ENCODE measurements around the gene UNKL. TPM values are rescaled to one million over a fixed set of nuclear protein-coding genes. Genes with fewer than 3 reads are reported as not detected.

The UNKL gene
- total and polyA plus RNA-seq, 12 donors = 10.1 to 174 (median 33.3) TPM

DNA sequence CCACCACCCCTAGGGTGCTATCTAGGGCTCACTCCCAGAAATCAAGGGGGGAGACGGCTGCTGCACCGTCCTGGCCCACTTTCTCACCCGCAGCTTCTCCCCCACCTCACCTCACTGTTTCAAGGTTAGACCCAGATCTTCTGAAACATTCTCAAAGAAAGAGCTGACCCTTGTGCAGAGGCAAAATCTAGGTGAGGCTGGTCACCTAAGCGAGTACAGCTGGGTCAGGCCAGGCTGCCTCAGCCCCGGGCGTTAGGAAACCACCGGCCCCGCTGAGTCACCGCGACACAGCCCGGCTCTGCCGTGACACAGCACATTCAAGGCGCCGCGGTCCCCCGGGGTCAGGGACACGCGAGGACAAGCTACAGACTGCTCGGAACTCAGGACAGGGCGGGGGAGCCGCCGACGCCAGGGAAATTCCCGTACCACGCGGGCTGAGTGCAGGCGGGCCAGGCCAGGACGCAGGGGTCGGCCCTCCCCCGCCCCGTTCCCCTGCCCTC lies 35.6 kb downstream of the UNKL start:
- 4 to 20% (median 12%) methylated on average over 1 to 31 of the region's 31 CpGs for WGBS, 4 donors
- H3K27me3 ChIP-seq = no peaks in the 10 kb centered on the region
- H3K27ac ChIP-seq = peak overlapping the region; percentile 89 to 98 (median 97)
- peak; percentile 94 to 99 (median 98) for DNase-seq
- H3K4me1 ChIP-seq (replicated peaks in 1 of 2) = peaks cover 12 to 22% of the 10 kb centered on the region in 2 donors
- H3K4me3 ChIP-seq = peak overlapping the region in 2 of 4 donors; percentile 24 to 56
- intact Hi-C loops (cut with DNase I) = no loop called here
- peak in 1 of 2 donors; percentile 53 for TF ChIP-seq POLR2A (IDR thresholded peaks at IDR 0.05)
- TF ChIP-seq, protein P1, sequence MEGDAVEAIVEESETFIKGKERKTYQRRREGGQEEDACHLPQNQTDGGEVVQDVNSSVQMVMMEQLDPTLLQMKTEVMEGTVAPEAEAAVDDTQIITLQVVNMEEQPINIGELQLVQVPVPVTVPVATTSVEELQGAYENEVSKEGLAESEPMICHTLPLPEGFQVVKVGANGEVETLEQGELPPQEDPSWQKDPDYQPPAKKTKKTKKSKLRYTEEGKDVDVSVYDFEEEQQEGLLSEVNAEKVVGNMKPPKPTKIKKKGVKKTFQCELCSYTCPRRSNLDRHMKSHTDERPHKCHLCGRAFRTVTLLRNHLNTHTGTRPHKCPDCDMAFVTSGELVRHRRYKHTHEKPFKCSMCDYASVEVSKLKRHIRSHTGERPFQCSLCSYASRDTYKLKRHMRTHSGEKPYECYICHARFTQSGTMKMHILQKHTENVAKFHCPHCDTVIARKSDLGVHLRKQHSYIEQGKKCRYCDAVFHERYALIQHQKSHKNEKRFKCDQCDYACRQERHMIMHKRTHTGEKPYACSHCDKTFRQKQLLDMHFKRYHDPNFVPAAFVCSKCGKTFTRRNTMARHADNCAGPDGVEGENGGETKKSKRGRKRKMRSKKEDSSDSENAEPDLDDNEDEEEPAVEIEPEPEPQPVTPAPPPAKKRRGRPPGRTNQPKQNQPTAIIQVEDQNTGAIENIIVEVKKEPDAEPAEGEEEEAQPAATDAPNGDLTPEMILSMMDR (IDR thresholded peaks at IDR 0.05) = no peak
- peaks cover 0 to 7% of the 10 kb centered on the region in 2 donors for H3K36me3 ChIP-seq (replicated peaks in 1 of 2)
- no peaks in the 10 kb centered on the region for H3K9me3 ChIP-seq (replicated peaks in 1 of 3)

DNA sequence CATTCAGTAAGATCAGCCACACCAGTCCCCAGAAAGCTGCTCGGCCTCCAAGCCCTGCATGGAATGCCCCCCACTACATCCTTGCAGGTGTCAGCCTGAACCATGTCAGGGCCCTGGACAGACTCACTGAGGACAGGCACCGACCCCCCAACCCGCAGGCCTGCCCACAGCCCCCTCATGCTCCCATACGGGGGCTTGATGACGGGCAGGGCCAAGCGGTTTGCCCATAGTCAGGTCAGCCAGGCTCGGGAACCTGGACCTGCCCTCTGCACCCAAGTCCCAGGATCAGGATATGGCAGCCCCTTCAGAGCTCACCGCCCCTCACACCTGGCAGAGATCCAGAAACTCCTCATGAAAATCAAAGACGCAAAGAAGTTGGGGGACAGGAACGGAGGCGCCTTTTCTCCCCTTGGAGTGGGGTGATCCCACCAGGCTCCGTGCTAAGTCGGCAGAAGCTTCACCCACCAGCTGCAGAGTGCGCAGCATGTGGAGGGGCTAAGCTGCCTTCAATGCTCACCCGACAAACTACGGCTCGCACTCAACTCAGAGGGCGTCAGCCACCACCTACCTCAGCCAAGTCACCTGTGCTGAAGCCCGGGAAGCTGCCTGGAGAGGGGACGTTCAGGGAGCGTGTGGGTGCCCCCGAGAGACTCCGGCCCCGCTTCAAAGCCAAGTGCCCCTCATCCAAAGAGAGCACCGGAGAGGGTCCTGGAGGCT lies 36.3 kb downstream of the UNKL start:
- H3K27me3 ChIP-seq = no peaks in the 10 kb centered on the region
- peak overlapping the region in 1 of 4 donors; percentile 56 for H3K4me3 ChIP-seq
- peaks cover 12 to 22% of the 10 kb centered on the region in 2 donors for H3K4me1 ChIP-seq (replicated peaks in 1 of 2)
- H3K36me3 ChIP-seq (replicated peaks in 1 of 2) = peaks cover 0 to 1% of the 10 kb centered on the region in 2 donors
- TF ChIP-seq, protein P1 (IDR thresholded peaks at IDR 0.05) = no peak
- TF ChIP-seq POLR2A (IDR thresholded peaks at IDR 0.05) = no peak
- 86 to 91% (median 88%) methylated on average over 6 to 25 of the region's 25 CpGs for WGBS, 4 donors
- H3K27ac ChIP-seq = peak overlapping the region in 4 of 5 donors; percentile 95 to 98 (median 97)
- H3K9me3 ChIP-seq (replicated peaks in 1 of 3) = no peaks in the 10 kb centered on the region
- peak in 1 of 7 donors; percentile 36 for DNase-seq
- intact Hi-C loops (cut with DNase I) = no loop called here

DNA sequence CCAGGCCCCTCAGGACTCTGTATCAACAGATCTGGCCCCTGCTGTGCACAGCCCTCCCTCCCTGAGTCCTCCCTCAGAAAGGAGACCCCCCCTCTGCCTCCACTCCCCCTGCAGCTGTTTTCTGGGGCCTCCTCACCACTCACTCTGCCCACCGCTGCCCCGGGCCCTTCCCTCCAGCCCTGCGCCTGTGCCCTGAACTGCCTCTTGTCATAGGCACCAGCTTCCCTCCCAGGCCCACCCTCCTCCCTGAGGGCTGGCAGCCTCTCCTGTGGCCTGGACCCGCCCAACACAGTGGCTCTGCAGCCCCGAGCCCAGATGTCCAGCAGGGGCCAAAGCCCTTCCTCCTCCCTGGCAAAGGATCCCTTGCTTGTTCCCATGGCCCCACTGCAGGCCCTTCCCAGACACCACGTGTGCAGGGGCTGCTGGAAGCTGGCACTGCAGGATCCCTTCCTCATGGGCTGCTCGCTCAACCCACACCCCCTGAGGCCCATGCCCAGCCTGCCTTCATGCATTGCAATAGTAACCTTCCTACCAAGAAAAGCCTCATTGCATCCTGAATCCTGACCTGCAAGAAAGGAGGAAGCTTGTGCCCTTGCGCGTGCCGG lies 37.0 kb downstream of the UNKL start:
- Histone ChIP-seq H3K4me1 (replicated peaks in 1 of 2) (peaks cover 12 to 22% of the 10 kb centered on the region in 2 donors), H3K4me3 (no peak overlapping the region), H3K36me3 (replicated peaks in 1 of 2) (no peaks in the 10 kb centered on the region), H3K27me3 (no peaks in the 10 kb centered on the region), H3K9me3 (replicated peaks in 1 of 3) (no peaks in the 10 kb centered on the region), H3K27ac (peak overlapping the region in 3 of 5 donors; percentile 97 to 98 (median 97))
- WGBS, 4 donors = 86 to 93% (median 90%) methylated on average over 4 to 10 of the region's 10 CpGs
- intact Hi-C loops (cut with DNase I) = no loop called here
- TF ChIP-seq, protein P1 (IDR thresholded peaks at IDR 0.05) = no peak
- TF ChIP-seq POLR2A (IDR thresholded peaks at IDR 0.05) = no peak
- DNase-seq = peak in 1 of 7 donors; percentile 42

DNA sequence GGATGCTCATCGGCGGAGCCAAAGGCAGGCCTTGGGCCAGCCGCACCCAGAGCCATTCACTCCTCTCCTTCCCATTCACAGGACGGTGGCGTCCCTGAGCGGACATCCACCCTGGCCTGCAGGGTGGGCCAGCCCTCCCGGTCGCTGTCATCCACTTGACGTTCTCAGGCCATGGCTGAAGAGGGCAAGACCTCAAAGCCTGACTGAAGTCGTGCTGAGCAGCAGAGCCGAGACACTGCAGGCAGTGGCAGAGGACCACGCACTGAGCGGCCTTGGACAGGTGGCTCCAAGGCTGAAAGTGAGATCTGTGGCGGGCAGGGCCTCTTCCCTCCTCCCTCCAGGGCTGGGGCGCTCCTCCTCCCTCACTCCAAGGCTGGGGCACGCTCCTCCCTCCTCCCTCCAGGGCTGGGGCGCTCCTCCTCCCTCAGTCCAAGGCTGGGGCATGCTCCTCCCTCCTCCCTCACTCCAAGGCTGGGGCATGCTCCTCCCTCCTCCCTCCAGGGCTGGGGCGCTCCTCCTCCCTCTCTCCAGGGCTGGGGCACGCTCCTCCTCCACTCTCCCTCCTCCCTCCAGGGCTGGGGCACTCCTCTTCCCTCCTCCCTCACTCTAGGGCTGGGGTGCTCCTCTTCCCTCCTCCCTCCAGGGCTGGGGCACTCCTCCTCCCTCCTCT lies 38.6 kb downstream of the UNKL start:
- peak; percentile 55 to 95 (median 84) for DNase-seq
- Histone ChIP-seq H3K36me3 (replicated peaks in 1 of 2) (peaks cover 0 to 5% of the 10 kb centered on the region in 2 donors), H3K27me3 (no peaks in the 10 kb centered on the region), H3K9me3 (replicated peaks in 1 of 3) (no peaks in the 10 kb centered on the region), H3K4me3 (no peak overlapping the region), H3K27ac (peak overlapping the region in 4 of 5 donors; percentile 51 to 81 (median 64)), H3K4me1 (replicated peaks in 1 of 2) (peaks cover 12 to 22% of the 10 kb centered on the region in 2 donors)
- TF ChIP-seq, protein P1 (IDR thresholded peaks at IDR 0.05) = no peak
- TF ChIP-seq POLR2A (IDR thresholded peaks at IDR 0.05) = no peak
- intact Hi-C loops (cut with DNase I) = no loop called here
- 51 to 58% (median 55%) methylated on average over 15 to 19 of the region's 19 CpGs for WGBS, 4 donors
